ENCODE data around the gene CDC14B.
"Not testable (repeated sequence)": the region's sequence is repeated elsewhere in the genome, so short reads cannot be mapped to it uniquely, and the experiment has no call there.

CDC14B gene

DNA sequence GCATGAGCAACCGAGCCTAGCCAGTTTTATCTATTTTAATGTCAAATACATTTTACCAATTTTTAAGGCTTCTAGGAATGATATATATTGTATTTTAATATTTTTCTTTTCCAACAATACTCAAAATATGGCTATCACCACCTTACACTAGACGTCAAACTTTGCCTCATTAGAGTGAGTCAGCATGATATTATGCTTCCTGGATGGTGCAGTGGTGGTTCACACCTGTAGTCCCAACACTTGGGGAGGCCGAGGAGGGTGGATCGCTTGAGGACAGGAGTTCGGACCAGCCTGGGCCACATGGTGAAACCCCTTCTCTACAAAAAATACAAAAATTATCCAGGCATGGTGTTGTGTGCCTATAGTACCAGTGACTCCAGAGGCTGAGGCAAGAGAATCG, 7.3 kb upstream of the CDC14B start:
- no peak for DNase-seq (ENCODE audit: low read depth in 2 of 2)

DNA sequence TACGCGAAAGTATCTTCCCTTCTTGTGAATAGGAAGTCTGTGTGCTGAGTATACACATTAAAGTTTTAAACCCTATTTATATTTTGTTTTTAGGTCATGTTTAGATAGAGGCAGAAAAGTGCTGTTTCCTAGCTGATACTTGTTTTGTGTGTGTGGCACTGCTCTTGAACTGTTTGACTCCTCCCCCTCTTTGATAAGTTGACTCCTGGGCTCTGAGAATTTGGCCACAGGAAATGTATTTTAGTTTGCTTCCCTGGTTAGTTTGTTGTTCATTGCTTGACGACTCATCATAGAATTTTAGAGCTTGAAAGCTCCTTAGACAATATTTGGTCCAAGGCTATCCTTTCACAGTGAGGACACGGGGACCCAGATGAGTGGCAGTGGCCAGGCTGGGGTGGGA, 2.0 kb upstream of the CDC14B start:
- no peak for DNase-seq (ENCODE audit: low read depth in 2 of 2)

DNA sequence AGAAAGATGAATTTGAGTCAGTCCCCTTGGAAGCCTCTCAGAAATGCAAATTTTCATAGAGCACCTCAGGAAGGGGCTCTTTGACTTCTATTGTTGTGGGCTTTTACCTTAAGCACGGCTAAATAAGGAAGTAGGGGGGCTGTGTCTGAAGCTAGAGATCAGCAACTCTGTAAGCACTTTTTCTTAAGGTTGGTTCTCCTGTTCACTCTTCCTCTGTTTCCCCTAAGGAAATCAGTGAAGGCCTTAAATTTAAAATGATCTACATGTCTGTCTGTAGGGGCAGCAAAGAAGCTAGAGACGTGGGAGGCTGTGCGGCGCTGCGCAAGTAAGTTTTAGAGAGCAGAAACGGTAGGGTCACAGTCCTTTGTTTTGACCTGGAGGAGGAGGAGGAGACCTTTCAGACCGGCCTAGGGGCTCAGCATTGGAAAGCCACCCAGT, 1.2 kb upstream of the CDC14B start:
- no peak for DNase-seq (ENCODE audit: low read depth in 2 of 2)

DNA sequence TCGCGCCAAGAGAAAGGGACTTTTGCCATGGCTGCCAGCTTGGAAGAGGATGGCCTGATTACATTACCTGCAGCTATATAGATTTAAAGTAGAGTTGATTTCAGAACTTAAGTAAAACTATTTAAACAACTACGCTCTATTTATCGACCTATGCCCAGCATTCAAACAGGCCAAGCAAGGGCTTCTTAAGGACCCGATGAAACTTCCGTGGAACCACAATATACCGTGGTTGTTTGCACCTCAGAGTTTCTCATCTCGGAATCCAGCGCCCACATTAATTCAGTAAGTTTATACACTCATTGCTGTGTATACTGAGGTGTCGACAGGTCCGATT, 505 bp upstream of the CDC14B start:
- no peak for DNase-seq (ENCODE audit: low read depth in 2 of 2)

DNA sequence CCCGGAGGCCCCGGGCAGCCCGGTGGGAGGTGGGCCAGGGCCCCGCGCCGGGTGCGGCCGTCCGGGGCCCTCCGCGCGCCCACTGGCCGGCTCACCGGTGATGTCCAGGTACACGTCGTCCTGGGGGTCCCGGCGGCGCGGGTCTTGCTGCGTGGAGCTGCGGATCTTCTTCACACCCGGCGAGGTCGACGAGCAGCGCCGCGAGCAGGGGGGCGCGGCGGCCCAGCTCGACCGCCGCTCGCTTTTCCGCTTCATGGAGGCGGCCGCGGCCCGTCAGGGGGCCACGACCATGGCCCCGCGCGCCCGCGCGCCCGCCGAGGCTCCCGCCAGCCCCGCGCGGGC, 548 bp downstream of the CDC14B start:
- no peak for DNase-seq (ENCODE audit: low read depth in 2 of 2)

DNA sequence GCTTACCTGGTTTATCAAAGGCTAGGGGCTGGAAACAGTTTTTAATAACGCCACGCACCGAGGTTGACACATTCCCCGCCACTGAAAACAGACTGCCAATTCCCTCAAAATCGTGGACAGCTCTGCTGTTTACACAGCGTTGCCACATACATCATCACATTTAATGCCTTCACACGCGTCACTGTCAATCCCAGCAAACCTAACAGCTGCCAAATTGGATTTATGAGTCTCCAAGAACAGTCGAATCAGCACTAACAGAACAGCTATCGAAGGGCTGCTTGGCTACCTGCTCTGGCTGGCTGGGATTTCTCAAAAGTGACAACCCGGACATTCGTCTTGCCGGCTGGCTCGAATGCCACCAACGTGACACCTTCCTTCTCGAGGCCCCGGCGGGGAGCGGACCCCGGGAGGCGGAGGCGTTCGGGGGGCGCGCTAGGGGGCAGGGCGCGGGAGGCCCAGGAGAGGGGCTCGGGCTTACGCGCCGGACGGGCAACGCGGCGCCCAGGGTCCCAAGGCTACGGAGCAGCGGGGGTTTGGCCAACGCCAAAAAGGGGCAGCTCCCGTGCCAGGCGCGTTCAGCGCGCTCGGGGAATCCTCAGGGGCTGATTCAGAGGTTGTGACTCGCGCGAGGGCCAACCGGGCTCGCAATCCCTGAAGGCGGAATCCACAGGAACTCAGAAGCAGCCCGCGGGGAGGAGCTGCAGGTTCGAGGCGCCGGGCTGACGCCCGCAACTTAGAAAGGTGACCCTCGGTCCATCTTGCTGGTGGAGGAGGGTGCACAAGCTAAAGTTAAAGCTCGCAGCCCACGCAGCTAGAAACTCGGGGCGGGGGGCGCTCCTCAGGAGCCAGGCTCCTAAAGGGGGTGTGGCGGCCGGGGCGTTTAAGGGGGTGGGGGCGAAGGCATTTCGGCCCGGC, 1.2 kb downstream of the CDC14B start:
- no peak for DNase-seq (ENCODE audit: low read depth in 2 of 2)

DNA sequence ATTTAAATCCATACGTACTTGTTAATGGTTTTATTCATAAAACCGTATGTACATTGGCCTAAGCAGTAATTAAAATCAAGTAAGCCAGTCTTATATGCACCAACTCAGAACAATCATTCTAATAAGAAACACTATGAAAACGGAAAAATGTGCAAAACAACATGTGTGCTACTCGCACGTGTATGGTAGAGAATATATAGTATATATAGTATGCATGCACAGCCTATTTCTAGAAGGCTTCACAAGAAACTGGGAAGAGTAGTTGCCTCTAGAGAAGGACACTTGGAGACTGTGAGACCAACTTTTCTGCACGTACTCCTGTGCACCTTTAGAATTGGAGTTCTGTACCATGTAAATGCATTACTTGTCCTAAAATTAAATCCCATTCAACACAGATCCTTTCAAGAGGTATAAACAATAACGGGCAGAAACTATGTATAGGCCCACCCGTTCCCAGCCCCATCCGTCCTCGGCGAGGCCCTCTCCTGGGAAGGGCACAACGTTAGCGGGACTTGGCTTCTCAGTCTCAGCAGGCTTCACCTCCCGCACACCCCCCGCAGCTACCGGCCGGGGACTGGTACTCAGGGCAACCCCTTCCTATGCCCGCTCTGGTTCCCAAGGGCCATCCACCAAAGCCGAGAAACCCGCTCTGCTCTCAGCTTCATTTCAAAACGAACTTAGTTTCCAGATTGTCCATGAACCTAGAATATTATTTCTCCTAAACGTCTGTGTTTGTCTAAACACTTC, 2.0 kb downstream of the CDC14B start:
- DNase-seq (ENCODE audit: low read depth in 2 of 2): no peak

DNA sequence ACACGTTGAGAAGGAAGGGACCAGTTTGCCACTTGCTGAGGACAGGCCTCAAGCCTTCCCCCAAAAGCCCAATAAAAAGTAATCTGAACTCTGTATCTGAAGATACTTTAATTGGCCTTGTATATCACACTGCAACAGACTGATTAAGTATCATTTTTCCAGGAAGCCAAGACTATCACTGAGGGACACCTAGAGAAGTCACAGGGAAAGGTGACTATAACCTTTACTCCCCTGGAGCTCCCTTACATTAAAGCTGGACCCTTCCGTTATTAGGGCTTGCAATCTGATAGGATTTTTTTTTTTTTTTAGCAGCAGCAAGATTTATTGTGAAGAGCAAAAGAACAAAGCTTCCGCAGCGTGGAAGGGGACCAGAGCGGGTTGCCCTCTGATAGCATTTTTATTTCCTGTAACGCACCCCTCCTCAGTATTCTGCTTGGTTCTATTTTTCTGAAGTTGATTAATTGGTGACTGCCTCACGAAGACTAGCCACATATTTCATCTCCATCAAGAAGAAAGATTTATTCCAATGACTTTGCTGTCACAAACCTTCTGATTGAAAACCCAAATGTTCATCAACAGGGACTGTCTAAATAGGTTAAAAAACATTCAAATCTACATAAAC, 2.7 kb downstream of the CDC14B start:
- no peak for DNase-seq (ENCODE audit: low read depth in 2 of 2)

DNA sequence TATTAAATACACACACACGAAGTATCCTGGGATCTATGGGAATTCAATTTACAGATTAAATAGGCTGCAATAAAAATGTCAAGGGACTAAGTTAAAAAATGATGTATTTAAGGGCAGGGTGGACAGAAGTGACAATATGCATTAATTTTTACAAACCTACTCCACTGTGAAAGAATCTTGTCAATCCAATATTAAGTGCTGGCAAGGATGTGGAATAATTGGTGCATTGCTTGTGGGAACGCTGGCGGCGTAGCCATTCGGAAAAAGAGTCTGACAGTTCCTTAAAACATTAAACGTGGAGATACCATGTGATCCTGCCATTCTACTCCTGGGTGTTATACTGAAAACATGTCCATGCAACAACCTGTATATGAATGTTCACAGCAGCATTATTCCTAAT, 4.2 kb downstream of the CDC14B start:
- no peak for DNase-seq (ENCODE audit: low read depth in 2 of 2)

DNA sequence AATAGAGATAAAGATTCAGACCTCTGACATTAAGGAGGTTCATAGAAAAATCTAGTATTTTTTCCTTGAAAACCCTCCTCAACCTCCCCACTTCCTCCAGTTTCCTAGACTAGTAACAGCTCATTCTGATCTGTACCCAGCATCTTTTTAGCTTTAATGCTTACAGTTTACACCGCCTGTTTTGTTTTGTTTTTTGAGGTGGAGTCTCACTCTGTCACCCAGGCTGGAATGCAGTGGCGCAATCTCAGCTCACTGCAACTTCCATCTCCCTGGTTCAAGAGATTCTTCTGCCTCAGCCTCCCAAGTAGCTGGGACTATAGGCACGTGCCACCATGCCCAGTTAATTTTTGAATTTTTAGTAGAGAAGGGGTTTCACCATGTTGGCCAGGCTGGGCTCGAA, 5.0 kb downstream of the CDC14B start:
- DNase-seq (ENCODE audit: low read depth in 2 of 2): not testable (repeated sequence)

DNA sequence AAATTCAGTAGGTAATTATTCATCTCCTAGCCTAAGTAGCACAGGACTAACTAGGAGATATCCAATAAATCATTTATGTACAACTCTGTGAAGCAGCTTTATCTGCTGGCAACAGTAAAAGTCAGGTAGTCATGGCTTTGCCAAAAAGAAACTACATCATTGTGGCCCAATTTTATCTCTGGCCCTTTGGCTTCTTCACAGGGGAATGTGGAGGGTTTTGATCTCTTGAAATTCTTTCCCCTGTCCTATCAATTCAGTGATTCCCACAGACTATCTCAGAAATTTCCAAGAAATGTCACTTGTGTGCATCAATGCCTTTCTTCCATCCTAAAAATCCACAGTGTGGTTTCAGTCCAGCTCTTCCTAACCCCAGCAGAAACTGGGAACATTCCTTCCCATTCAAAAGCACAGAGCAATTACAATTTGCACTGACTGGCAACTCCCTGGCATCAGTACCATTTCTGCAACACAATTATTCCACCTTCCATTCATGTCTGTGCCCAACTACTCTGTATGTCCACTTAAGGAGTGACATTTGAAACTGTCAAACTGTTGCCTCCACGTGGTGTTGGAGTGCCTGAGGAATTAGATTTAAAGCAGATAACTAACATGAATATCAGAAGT, 6.6 kb downstream of the CDC14B start:
- DNase-seq (ENCODE audit: low read depth in 2 of 2): no peak

DNA sequence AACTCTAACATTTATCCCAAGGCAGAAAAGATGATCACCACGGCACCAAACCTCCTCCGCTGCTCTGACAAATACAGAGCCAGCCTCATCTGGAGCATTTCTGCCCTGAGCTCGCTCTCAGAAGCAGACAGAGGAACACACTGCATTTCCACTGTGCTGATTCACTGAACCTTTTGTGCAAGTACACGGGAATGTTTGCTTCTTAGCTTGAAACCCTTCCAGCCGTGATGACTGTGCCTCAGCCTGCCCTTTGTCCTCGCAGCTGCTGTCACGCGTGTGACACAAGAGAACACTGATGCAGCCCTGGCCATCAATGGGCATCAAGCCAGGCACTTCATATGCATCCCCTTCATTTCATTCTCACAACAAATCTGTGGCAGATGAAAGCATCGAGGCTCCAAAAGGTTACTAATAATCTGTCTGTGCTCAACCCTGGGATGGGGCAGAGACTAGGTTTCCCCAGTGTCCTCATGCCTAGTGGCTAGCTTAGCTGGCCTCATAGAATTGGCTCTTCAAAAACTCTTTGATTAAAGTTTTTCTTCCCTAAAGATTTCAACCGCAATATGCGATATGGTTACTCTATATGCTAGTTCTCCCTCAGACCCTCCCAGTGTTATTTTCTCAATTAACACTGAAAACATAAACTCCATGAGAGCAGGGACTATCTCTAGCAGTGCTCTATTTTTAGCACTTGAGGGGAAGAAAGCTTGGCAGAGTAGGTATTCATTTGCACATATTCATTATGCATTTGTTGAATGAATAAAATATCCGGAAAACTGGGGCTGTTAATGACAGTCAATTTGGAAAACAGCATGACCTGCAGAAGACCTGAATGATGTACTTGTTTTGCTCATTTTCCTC, 7.3 kb downstream of the CDC14B start:
- DNase-seq (ENCODE audit: low read depth in 2 of 2): no peak

DNA sequence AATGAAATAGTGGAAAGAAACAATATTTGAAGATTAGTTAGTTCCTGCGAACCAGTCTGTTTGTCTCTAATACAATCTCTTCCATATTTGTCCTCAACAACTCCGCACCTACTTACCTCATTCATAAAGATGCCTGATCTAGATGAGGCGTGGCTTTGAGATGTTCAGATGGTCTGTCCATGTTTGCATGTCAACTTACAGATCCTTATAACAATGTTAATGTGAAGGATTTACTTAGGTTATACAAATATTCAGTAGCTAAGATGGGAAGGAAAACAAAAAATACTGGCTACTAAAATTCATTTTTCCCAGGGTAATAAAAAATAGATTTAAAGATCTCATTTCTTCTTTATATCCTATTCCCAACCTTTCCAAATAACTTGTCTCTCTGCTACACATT, 8.3 kb downstream of the CDC14B start:
- DNase-seq (ENCODE audit: low read depth in 2 of 2): no peak

DNA sequence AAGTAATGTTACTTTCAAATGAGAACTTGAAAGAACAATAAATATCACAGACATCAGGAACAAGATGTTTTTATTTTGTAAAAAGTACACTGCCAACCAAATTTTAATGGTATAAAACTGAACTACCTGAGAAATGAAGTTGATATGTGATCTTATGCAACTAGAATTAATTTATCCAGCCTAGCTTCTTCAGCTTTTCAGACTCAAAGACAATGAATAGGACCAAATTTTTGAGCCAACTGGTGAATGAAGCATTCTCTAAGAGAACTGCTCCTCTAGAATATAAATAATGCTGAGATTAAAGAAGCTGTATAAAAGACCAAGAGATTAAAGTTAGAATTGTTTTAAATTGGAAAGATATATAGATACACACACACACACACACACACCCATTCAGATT, 9.9 kb downstream of the CDC14B start:
- no peak for DNase-seq (ENCODE audit: low read depth in 2 of 2)

DNA sequence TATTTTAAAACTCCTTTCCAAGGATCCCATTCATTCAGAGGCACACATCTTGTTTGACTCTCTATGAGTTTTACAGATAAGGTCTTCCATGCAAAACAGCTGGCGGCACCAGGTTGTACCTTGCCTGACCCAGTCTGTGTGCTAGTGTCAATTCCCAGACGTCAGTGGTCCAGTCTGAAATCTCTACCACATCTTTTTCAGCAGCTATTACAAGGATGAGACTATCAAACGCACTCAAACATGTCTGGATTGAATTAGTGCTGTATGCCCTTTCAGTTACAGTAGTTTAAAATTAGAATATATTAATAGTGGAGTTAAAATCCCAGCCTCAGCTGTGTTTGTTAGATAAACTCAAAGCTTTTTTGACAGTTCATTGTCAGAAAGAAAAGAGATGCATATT, 11.7 kb downstream of the CDC14B start:
- no peak for DNase-seq (ENCODE audit: low read depth in 2 of 2)

DNA sequence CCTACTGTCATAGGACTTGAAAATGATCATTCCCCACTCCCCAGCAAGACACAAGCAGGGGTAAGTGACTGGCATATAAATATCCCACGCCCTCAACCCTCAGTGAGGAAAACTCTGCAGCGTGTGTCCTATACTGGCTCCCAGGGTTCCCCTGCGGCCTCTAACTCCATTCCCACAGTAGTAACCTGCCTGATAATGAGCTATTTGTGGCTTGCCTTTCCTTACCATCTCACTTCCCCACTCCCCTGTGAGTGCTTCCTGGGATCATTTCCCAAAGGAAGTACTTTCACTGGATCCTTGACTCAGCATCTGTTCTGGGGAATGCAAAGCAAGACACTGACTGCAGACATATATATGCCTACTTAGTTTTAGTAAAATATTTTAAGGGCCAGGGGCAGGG, 14.3 kb downstream of the CDC14B start:
- no peak for DNase-seq (ENCODE audit: low read depth in 2 of 2)

DNA sequence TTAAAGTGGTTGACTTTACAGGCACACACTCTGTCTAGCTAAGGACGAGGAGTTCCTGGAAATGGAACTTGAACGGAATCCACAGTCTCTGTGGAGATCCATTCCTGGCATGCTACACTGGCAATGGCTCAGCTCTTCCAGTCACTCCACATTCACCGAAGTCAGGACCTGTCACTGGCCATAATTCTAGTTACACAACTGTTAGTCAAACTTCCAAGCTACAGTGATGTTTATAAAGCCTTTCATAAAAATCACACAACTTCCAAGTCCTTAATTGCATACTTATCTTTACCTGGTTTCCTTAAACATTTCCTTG, 15.7 kb downstream of the CDC14B start:
- no peak for DNase-seq (ENCODE audit: low read depth in 2 of 2)

DNA sequence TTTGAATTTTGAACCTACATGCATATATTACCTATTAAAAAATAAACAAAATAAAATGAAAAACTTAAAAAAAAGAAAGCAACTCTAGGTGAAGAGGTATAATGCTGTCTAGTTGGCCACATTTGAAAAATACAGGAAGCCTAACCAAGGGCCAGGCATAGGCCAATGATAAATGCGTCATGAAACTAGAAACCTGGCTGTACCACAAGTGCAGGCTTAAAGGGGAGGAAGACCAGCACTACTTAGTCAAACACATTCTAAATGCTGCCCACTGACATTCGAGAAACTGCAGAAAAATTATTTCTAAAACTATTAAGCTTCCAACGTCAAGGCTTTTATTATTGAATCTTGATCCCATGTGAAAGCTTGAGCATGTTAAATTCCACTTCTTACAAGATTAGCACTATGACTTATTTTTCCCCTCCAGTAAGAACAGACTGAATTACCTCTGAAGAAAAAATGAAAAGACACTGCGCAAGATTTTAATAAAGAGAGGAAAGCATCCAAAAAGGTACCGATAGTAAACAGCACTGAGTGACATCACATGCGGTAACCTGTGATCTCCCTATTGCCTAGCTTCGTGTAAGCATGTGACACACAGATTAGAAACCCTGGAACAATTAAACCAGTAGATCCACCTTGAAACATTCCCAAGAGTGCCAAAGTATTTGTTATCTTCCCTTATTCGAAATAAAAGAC, 16.2 kb downstream of the CDC14B start:
- no peak for DNase-seq (ENCODE audit: low read depth in 2 of 2)

DNA sequence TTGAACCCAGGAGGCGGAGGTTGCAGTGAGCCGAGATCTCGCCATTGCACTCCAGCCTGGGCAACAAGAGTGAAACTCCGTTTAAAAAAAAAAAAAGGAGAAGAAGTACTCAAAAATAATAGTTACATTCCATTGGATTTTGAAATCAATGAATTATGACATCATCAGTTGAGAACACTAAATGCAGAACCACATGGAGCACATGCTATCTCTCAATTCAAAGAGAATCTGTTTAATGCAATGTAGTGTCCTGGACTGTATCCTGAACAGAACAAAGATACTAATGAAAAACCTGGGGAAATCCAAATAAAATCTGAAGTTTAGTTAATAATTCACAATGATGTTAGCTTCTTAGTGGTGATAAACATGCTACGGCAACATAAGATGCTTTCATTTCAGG, 20.3 kb downstream of the CDC14B start:
- no peak for DNase-seq (ENCODE audit: low read depth in 2 of 2)

DNA sequence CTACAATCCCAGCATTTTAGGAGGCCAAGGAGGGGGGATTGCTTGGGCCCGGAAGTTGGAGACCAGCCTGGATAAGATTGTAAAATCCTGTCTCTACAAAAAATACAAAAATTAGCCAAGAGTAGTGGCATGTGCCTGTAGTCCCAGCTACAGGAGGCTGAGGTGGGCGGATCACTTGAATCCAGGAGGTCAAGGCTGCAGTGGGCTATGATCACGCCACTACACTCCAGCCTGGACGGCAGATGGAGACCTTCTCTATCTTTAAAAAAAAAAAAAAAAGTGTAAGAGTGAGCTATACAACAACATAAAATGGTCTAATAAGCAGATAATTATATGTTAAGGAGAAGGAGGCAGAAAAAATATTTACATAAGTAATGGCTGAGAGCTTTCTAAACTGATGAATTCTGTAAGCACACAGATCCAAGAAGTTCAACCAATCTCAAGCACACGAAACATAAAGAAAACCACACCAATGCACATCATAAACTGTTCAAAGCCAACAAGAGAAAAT, 23.0 kb downstream of the CDC14B start:
- no peak for DNase-seq (ENCODE audit: low read depth in 2 of 2)

Measured in stimulated activated CD8-positive, alpha-beta memory T cell treated with anti-CD3 and anti-CD28 coated beads, Interleukin-15, amount 100 ng/mL, for 4 hours (primary cell).